Measurements from ENCODE around the gene RNPEPL1.
A peak's percentile ranks its signal among the peaks of the same experiment; 100 is the strongest.

RNPEPL1 gene

GRCh38 chr2:240597419-240598181 lies 29.3 kb downstream of the RNPEPL1 start:
- DNase-seq: no peak
- in situ Hi-C loops (cut with HindIII; ENCODE audit: low pct_ligation_motif_present, low pct_unique_long_range_greater_than_20kb, low sequenced_read_pairs): no loop called here

GRCh38 chr2:240598311-240598911 lies 30.1 kb downstream of the RNPEPL1 start:
- in situ Hi-C loops (cut with HindIII; ENCODE audit: low pct_ligation_motif_present, low pct_unique_long_range_greater_than_20kb, low sequenced_read_pairs): no loop called here
- DNase-seq: no peak

- DNase-seq: no peak
- in situ Hi-C loops (cut with HindIII; ENCODE audit: low pct_ligation_motif_present, low pct_unique_long_range_greater_than_20kb, low sequenced_read_pairs): no loop called here
Measured at GRCh38 chr2:240599141-240599583, 30.9 kb downstream of the RNPEPL1 start.

- DNase-seq: no peak
- in situ Hi-C loops (cut with HindIII; ENCODE audit: low pct_ligation_motif_present, low pct_unique_long_range_greater_than_20kb, low sequenced_read_pairs): no loop called here
Measured at GRCh38 chr2:240600451-240600961, 32.2 kb downstream of the RNPEPL1 start.

GRCh38 chr2:240601061-240601830 lies 33.0 kb downstream of the RNPEPL1 start:
- in situ Hi-C loops (cut with HindIII; ENCODE audit: low pct_ligation_motif_present, low pct_unique_long_range_greater_than_20kb, low sequenced_read_pairs): no loop called here
- no peak for DNase-seq

- in situ Hi-C loops (cut with HindIII; ENCODE audit: low pct_ligation_motif_present, low pct_unique_long_range_greater_than_20kb, low sequenced_read_pairs): no loop called here
- DNase-seq: no peak
Measured at GRCh38 chr2:240601831-240602160, 33.5 kb downstream of the RNPEPL1 start.

- in situ Hi-C loops (cut with HindIII; ENCODE audit: low pct_ligation_motif_present, low pct_unique_long_range_greater_than_20kb, low sequenced_read_pairs): no loop called here
- DNase-seq: no peak
Measured at GRCh38 chr2:240602266-240603050, 34.2 kb downstream of the RNPEPL1 start.

GRCh38 chr2:240603081-240603835 lies 35.0 kb downstream of the RNPEPL1 start:
- in situ Hi-C loops (cut with HindIII; ENCODE audit: low pct_ligation_motif_present, low pct_unique_long_range_greater_than_20kb, low sequenced_read_pairs): no loop called here
- no peak for DNase-seq

- in situ Hi-C loops (cut with HindIII; ENCODE audit: low pct_ligation_motif_present, low pct_unique_long_range_greater_than_20kb, low sequenced_read_pairs): no loop called here
- DNase-seq: no peak
Measured at GRCh38 chr2:240603846-240604245, 35.6 kb downstream of the RNPEPL1 start.

GRCh38 chr2:240604291-240604938 lies 36.1 kb downstream of the RNPEPL1 start:
- DNase-seq: peak; percentile 92

GRCh38 chr2:240604939-240605716 lies 36.8 kb downstream of the RNPEPL1 start:
- DNase-seq: no peak
- in situ Hi-C loops (cut with HindIII; ENCODE audit: low pct_ligation_motif_present, low pct_unique_long_range_greater_than_20kb, low sequenced_read_pairs): no loop called here

More at GRCh38 chr2:240604291-240604938, 36.1 kb downstream of the RNPEPL1 start:
- in situ Hi-C loops (cut with HindIII; ENCODE audit: low pct_ligation_motif_present, low pct_unique_long_range_greater_than_20kb, low sequenced_read_pairs): no loop called here

GRCh38 chr2:240605867-240606743 lies 37.8 kb downstream of the RNPEPL1 start:
- in situ Hi-C loops (cut with HindIII; ENCODE audit: low pct_ligation_motif_present, low pct_unique_long_range_greater_than_20kb, low sequenced_read_pairs): no loop called here
- DNase-seq: no peak

GRCh38 chr2:240611601-240612210 lies 43.4 kb downstream of the RNPEPL1 start:
- in situ Hi-C loops (cut with HindIII; ENCODE audit: low pct_ligation_motif_present, low pct_unique_long_range_greater_than_20kb, low sequenced_read_pairs): no loop called here
- DNase-seq: no peak

GRCh38 chr2:240613781-240614180 lies 45.5 kb downstream of the RNPEPL1 start:
- DNase-seq: no peak
- in situ Hi-C loops (cut with HindIII; ENCODE audit: low pct_ligation_motif_present, low pct_unique_long_range_greater_than_20kb, low sequenced_read_pairs): no loop called here

- DNase-seq: no peak
- in situ Hi-C loops (cut with HindIII; ENCODE audit: low pct_ligation_motif_present, low pct_unique_long_range_greater_than_20kb, low sequenced_read_pairs): no loop called here
Measured at GRCh38 chr2:240614391-240614790, 46.1 kb downstream of the RNPEPL1 start.

- no peak for DNase-seq
- in situ Hi-C loops (cut with HindIII; ENCODE audit: low pct_ligation_motif_present, low pct_unique_long_range_greater_than_20kb, low sequenced_read_pairs): no loop called here
Measured at GRCh38 chr2:240615396-240615795, 47.1 kb downstream of the RNPEPL1 start.
